Motor neuron (in vitro differentiated cells): ENCODE results near the gene SOX12. TPM values are rescaled to one million over a fixed set of nuclear protein-coding genes. Genes with fewer than 3 reads are reported as not detected.

Source experiments
- ATAC-seq, 8 experiments: fragments of 200-7000 bp; cut with Tn5 transposase; replicated peaks in 6 of 8; 2 replicates each; pipeline ENCODE4 v1.8.0; 2021; ENCODE audit warnings: mild to moderate bottlenecking in 8 of 8, moderate library complexity in 8 of 8
- H3K27ac ChIP-seq, 2 donors: fragments of 250-450 bp; sonication (Bioruptor Pico); 2 replicates each; pipeline ENCODE4 v1.9.0; 2021; ENCODE audit warnings: antibody characterized with exemption in 2 of 2, mild to moderate bottlenecking in 2 of 2, moderate library complexity in 1 of 2
- H3K4me1 ChIP-seq, 2 donors: fragments of 250-450 bp; sonication (Bioruptor Pico); replicated peaks in 1 of 2; 2 replicates each; pipeline ENCODE4 v1.6.1; 2021; ENCODE audit warnings: antibody characterized with exemption in 2 of 2, mild to moderate bottlenecking in 2 of 2, moderate library complexity in 1 of 2
- H3K4me3 ChIP-seq, 5 donors: fragments of 250-450 bp; sonication (Bioruptor Pico); 2 replicates each; pipeline ENCODE4 v1.9.0; 2021; ENCODE audit warnings: antibody characterized with exemption in 5 of 5, mild to moderate bottlenecking in 5 of 5, moderate library complexity in 4 of 5
- WGBS, 10 experiments: fragments of 450-650 bp; shearing (Covaris generic); methylation state at CpG; one replicate each; pipeline ENCODE4 v1.0.0; 2022; 5-methylcytosine and 5-hydroxymethylcytosine counted together
- in situ Hi-C, 9 experiments: fragments of 400-800 bp; cut with MboI; loops; one replicate each; pipeline ENCODE4 v1.15.0; 2021; ENCODE audit warnings: low sequenced_read_pairs in 9 of 9, low pct_unique_long_range_greater_than_20kb in 2 of 9; ENCODE audit not compliant: unreplicated experiment in 9 of 9
- total RNA-seq, 8 experiments: library from RNA; unstranded; fragments of 300-600 nt; gene quantifications; 2 replicates each; pipeline versions ENCODE4 v1.2.3 to v1.2.4, GENCODE V29; 2022

Gene SOX12
- total RNA-seq, 8 experiments from 2014 or later, result 5.0 to 26.6 (median 19.0) TPM

- 0 to 37% (median 0%) methylated on average over 2 to 7 of the region's 31 CpGs; no CpG with 5 or more reads in 5 of the 10 experiments for WGBS, 10 experiments
- in situ Hi-C loops, result no loop called here
- peak; percentile 96 to 99 (median 98) for ATAC-seq
- Histone ChIP-seq H3K4me1 (peaks cover 9 to 14% of the 10 kb centered on the region in 2 donors), H3K27ac (peak overlapping the region; percentile 96 to 98), H3K4me3 (peak overlapping the region; percentile 45 to 50 (median 49))
These were observed 15.3 kb upstream of the SOX12 start for GRCh38 chr20:309841-310644.

DNA sequence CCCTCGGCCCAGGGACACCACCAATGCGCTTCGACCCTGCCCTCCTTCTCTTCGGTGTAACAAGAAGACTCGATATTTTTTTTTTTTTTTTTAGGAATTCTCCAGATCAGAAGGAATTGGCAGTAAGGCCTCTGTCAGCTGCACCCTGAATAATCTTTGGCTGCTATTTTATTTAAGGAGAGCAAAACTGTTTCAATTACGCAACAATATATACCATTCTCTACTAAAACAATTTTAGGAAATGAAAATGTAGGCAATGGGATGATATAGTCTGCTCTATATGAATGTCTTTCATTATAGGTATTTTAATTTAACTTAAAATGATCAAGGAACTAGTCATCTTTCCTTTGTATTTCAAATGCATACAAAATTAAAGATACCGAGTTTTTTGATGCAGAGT lies 14.7 kb upstream of the SOX12 start:
- no peak for ATAC-seq
- Histone ChIP-seq H3K27ac (peak overlapping the region; percentile 21 to 53), H3K4me3 (peak overlapping the region; percentile 6 to 48 (median 11)), H3K4me1 (peaks cover 9 to 14% of the 10 kb centered on the region in 2 donors)
- 0 to 22% (median 0%) methylated on average over 1 to 7 of the region's 7 CpGs; no CpG with 5 or more reads in 1 of the 10 experiments for WGBS, 10 experiments
- in situ Hi-C loops, result no loop called here

GRCh38 chr20:311609-312008 lies 13.7 kb upstream of the SOX12 start:
- Histone ChIP-seq H3K4me1 (peaks cover 9 to 14% of the 10 kb centered on the region in 2 donors), H3K4me3 (no peak overlapping the region), H3K27ac (no peak overlapping the region)
- 67 to 100% (median 92%) methylated on average over 2 to 7 of the region's 7 CpGs for WGBS, 10 experiments
- in situ Hi-C loops, result no loop called here
- no peak for ATAC-seq

- in situ Hi-C loops, result no loop called here
- Histone ChIP-seq H3K4me1 (peaks cover 9 to 14% of the 10 kb centered on the region in 2 donors), H3K27ac (no peak overlapping the region), H3K4me3 (no peak overlapping the region)
- 80 to 100% (median 92%) methylated on average over 1 to 7 of the region's 8 CpGs for WGBS, 10 experiments
- ATAC-seq, result no peak
These were observed 13.3 kb upstream of the SOX12 start for GRCh38 chr20:312067-312466.

- Histone ChIP-seq H3K4me3 (no peak overlapping the region), H3K27ac (no peak overlapping the region), H3K4me1 (peaks cover 9 to 14% of the 10 kb centered on the region in 2 donors)
- no peak for ATAC-seq
- WGBS, 10 experiments, result 33 to 100% (median 100%) methylated on average over 1 of the region's 1 CpG; no CpG with 5 or more reads in 1 of the 10 experiments
- in situ Hi-C loops, result no loop called here
These were observed 12.5 kb upstream of the SOX12 start for GRCh38 chr20:312866-313265.

GRCh38 chr20:313402-313801 lies 11.9 kb upstream of the SOX12 start:
- Histone ChIP-seq H3K4me1 (peaks cover 9 to 14% of the 10 kb centered on the region in 2 donors), H3K4me3 (no peak overlapping the region), H3K27ac (no peak overlapping the region)
- WGBS, 10 experiments, result 67 to 100% (median 94%) methylated on average over 1 to 5 of the region's 5 CpGs; no CpG with 5 or more reads in 2 of the 10 experiments
- in situ Hi-C loops, result no loop called here
- no peak for ATAC-seq

- in situ Hi-C loops, result no loop called here
- peaks cover 4 to 10% of the 10 kb centered on the region in 2 donors for H3K4me1 ChIP-seq
- no peak overlapping the region for H3K4me3 ChIP-seq
- ATAC-seq, result no peak
- H3K27ac ChIP-seq, result no peak overlapping the region
These were observed 11.4 kb upstream of the SOX12 start for GRCh38 chr20:313948-314347.

- Histone ChIP-seq H3K27ac (no peak overlapping the region), H3K4me1 (no peaks in the 10 kb centered on the region), H3K4me3 (no peak overlapping the region)
- 77 to 100% (median 92%) methylated on average over 1 to 2 of the region's 2 CpGs; no CpG with 5 or more reads in 4 of the 10 experiments for WGBS, 10 experiments
- no peak for ATAC-seq
- in situ Hi-C loops, result no loop called here
These were observed 8.9 kb upstream of the SOX12 start for GRCh38 chr20:316316-317068.

GRCh38 chr20:324177-325044 lies 941 bp upstream of the SOX12 start:
- ATAC-seq, result peak; percentile 30 to 63 (median 58)
- in situ Hi-C loops, result no loop called here
- Histone ChIP-seq H3K27ac (peak overlapping the region; percentile 73 to 81), H3K4me1 (peaks cover 11 to 12% of the 10 kb centered on the region in 2 donors), H3K4me3 (peak overlapping the region; percentile 63 to 90 (median 77))
- 0% methylated on average over 1 to 15 of the region's 69 CpGs; no CpG with 5 or more reads in 3 of the 10 experiments for WGBS, 10 experiments

GRCh38 chr20:325889-326644 lies 715 bp downstream of the SOX12 start:
- 0% methylated on average over 1 to 2 of the region's 103 CpGs; no CpG with 5 or more reads in 7 of the 10 experiments for WGBS, 10 experiments
- H3K27ac ChIP-seq, result peak overlapping the region; percentile 91 to 95
- peak in 6 of 8 experiments; percentile 1 to 3 (median 1) for ATAC-seq
- peaks cover 23 to 24% of the 10 kb centered on the region in 2 donors for H3K4me1 ChIP-seq
- H3K4me3 ChIP-seq, result peak overlapping the region; percentile 63 to 90 (median 77)
- in situ Hi-C loops, result no loop called here

GRCh38 chr20:326645-327185 lies 1.4 kb downstream of the SOX12 start:
- Histone ChIP-seq H3K27ac (peak overlapping the region; percentile 91 to 95), H3K4me3 (peak overlapping the region; percentile 63 to 90 (median 77)), H3K4me1 (peaks cover 23 to 24% of the 10 kb centered on the region in 2 donors)
- peak in 2 of 8 experiments; percentile 0 to 47 for ATAC-seq
- 0% methylated on average over 1 of the region's 38 CpGs; no CpG with 5 or more reads in 9 of the 10 experiments for WGBS, 10 experiments
- in situ Hi-C loops, result no loop called here
